NB4 (cell line): ENCODE measurements around the gene NAT8L.

Experiments
- DNase-seq: peaks from one replicate; pipeline ENCODE4 v3.0.0; 2010; ENCODE audit warnings: low read depth
- H3K4me3 ChIP-seq: one replicate; pipeline ENCODE4 v1.5.1; 2011; ENCODE audit warnings: mild to moderate bottlenecking, low read depth, low read length, moderate library complexity
- MAX ChIP-seq: IDR thresholded peaks from 2 replicates; pipeline ENCODE4 v1.6.1; 2011; ENCODE audit warnings: low read depth, low read length
- MYC ChIP-seq: IDR thresholded peaks from 2 replicates; pipeline ENCODE4 v1.6.1; 2011; ENCODE audit warnings: low read depth, low read length
- POLR2A ChIP-seq: IDR thresholded peaks from 2 replicates; pipeline ENCODE4 v1.6.1; 2011; ENCODE audit warnings: mild to moderate bottlenecking; ENCODE audit not compliant: insufficient read length; ENCODE audit errors: extremely low read depth
- TF ChIP-seq, protein P1 (sequence below): IDR thresholded peaks from one replicate; pipeline ENCODE4 v1.5.1; 2012; ENCODE audit warnings: low read depth, low read length

The NAT8L gene

DNA sequence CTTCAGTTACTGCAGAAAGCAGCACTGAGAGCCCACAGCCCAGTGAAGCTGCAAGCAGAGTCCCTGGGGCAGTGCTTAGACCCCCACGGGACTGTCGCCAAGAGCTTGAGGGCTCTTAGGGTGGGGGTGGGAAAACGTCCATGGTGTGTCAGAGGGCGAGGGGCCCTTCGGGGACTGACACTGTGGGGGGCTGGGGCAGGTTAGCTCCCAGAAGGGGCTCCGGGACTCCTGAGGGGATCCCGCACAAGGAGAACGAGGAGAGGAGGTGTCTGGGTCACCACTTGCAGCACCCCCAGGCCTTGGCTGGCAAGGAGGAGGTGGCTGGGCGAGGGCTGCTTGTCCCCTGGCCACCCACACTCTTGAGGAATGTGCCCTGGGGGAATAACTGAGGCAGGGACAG, 20.8 kb downstream of the NAT8L start:
- no peak overlapping the region for H3K4me3 ChIP-seq
- DNase-seq = no peak
- no peak for TF ChIP-seq POLR2A

GRCh38 chr4:2080429-2081300, 21.5 kb downstream of the NAT8L start:
- no peak for DNase-seq
- TF ChIP-seq, protein P1, sequence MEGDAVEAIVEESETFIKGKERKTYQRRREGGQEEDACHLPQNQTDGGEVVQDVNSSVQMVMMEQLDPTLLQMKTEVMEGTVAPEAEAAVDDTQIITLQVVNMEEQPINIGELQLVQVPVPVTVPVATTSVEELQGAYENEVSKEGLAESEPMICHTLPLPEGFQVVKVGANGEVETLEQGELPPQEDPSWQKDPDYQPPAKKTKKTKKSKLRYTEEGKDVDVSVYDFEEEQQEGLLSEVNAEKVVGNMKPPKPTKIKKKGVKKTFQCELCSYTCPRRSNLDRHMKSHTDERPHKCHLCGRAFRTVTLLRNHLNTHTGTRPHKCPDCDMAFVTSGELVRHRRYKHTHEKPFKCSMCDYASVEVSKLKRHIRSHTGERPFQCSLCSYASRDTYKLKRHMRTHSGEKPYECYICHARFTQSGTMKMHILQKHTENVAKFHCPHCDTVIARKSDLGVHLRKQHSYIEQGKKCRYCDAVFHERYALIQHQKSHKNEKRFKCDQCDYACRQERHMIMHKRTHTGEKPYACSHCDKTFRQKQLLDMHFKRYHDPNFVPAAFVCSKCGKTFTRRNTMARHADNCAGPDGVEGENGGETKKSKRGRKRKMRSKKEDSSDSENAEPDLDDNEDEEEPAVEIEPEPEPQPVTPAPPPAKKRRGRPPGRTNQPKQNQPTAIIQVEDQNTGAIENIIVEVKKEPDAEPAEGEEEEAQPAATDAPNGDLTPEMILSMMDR = no peak
- no peak for TF ChIP-seq MYC
- no peak for TF ChIP-seq POLR2A
- TF ChIP-seq MAX = no peak
- H3K4me3 ChIP-seq = no peak overlapping the region

- DNase-seq = no peak
- TF ChIP-seq POLR2A (no peak), MAX (no peak), MYC (no peak)
- TF ChIP-seq, protein P1 = no peak
- no peak overlapping the region for H3K4me3 ChIP-seq
Observed at GRCh38 chr4:2081540-2081939, 22.4 kb downstream of the NAT8L start.

DNA sequence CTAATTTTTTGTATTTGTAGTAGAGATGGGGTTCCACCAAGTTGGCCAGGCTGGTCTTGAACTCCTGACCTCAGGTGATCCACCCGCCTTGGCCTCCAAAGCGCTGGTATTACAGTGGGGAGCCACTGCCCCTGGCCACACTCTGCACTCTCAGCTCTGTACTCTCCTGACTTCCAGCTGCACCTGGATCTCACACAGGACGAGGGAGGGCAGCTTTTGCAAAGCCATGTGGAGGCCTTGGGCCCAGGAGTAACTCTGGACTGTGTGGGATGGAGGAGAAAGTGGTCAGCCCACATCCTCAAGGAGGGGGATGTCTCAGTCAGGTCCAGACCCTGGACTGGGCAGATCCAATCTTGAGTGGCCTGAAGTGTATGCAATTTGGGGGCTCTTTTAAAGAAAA, 23.0 kb downstream of the NAT8L start:
- H3K4me3 ChIP-seq = no peak overlapping the region
- DNase-seq = no peak
- no peak for TF ChIP-seq POLR2A
- no peak for TF ChIP-seq MYC
- TF ChIP-seq MAX = no peak

DNA sequence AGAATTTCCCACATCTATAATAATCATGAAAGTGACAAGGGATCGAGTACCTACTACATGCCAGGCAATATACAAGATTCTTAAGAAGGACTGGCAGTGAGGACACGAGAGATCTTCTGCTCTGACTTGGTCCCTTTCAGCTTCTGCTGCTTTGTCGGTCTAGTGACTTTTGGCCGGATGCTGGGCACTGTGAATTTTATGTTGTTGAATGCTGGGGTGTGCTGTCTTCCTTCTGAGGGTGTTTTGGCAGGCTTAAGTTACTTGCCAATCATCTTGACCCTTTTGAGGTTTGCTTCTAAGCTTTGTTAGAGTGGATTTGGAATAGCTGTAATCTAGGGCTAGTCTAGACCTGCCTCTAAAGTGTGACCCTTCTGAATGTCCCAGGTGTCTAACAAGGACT, 23.5 kb downstream of the NAT8L start:
- H3K4me3 ChIP-seq = no peak overlapping the region
- no peak for TF ChIP-seq POLR2A
- TF ChIP-seq, protein P1 = no peak
- no peak for DNase-seq

- DNase-seq = no peak
- H3K4me3 ChIP-seq = no peak overlapping the region
- TF ChIP-seq POLR2A = no peak
- TF ChIP-seq, protein P1 = no peak
- TF ChIP-seq MAX = no peak
- no peak for TF ChIP-seq MYC
Observed at GRCh38 chr4:2083116-2083825, 24.1 kb downstream of the NAT8L start.

- no peak for DNase-seq
- TF ChIP-seq MAX (no peak), MYC (no peak), POLR2A (no peak)
- TF ChIP-seq, protein P1 = no peak
- H3K4me3 ChIP-seq = no peak overlapping the region
Observed at GRCh38 chr4:2083826-2084160, 24.7 kb downstream of the NAT8L start.
